Measurements from ENCODE around the gene TMEM179B.

TMEM179B gene

GRCh38 chr11:62774407-62774806, 12.8 kb upstream of the TMEM179B start:
- no peak for TF ChIP-seq GATA1 (IDR thresholded peaks at IDR 0.05; ENCODE audit: low read depth, low read length)
- no peak for TF ChIP-seq POLR2A (IDR thresholded peaks at IDR 0.05; ENCODE audit: low read length)
- DNase-seq: no peak

GRCh38 chr11:62775646-62776045, 11.6 kb upstream of the TMEM179B start:
- DNase-seq: no peak
- TF ChIP-seq POLR2A (IDR thresholded peaks at IDR 0.05; ENCODE audit: low read length) (no peak), GATA1 (IDR thresholded peaks at IDR 0.05; ENCODE audit: low read depth, low read length) (no peak)

GRCh38 chr11:62777389-62777788, 9.8 kb upstream of the TMEM179B start:
- no peak for DNase-seq

GRCh38 chr11:62778441-62778840, 8.8 kb upstream of the TMEM179B start:
- TF ChIP-seq GATA1 (IDR thresholded peaks at IDR 0.05; ENCODE audit: low read depth, low read length) (no peak), POLR2A (IDR thresholded peaks at IDR 0.05; ENCODE audit: low read length) (no peak)
- DNase-seq: no peak

More at GRCh38 chr11:62777389-62777788, 9.8 kb upstream of the TMEM179B start:
- TF ChIP-seq POLR2A (IDR thresholded peaks at IDR 0.05; ENCODE audit: low read length): no peak
- no peak for TF ChIP-seq GATA1 (IDR thresholded peaks at IDR 0.05; ENCODE audit: low read depth, low read length)

GRCh38 chr11:62782753-62783152, 4.4 kb upstream of the TMEM179B start:
- TF ChIP-seq POLR2A (IDR thresholded peaks at IDR 0.05; ENCODE audit: low read length) (no peak), GATA1 (IDR thresholded peaks at IDR 0.05; ENCODE audit: low read depth, low read length) (no peak)
- DNase-seq: peak; percentile 29 to 53

- TF ChIP-seq GATA1 (IDR thresholded peaks at IDR 0.05; ENCODE audit: low read depth, low read length) (no peak), POLR2A (IDR thresholded peaks at IDR 0.05; ENCODE audit: low read length) (no peak)
- peak; percentile 91 to 95 for DNase-seq
Measured at GRCh38 chr11:62786318-62787004, 741 bp upstream of the TMEM179B start.

- no peak for DNase-seq
- TF ChIP-seq POLR2A (IDR thresholded peaks at IDR 0.05; ENCODE audit: low read length) (no peak), GATA1 (IDR thresholded peaks at IDR 0.05; ENCODE audit: low read depth, low read length) (no peak)
Measured at GRCh38 chr11:62788991-62789390, 1.8 kb downstream of the TMEM179B start.

GRCh38 chr11:62789576-62789975, 2.4 kb downstream of the TMEM179B start:
- no peak for DNase-seq
- TF ChIP-seq GATA1 (IDR thresholded peaks at IDR 0.05; ENCODE audit: low read depth, low read length) (no peak), POLR2A (IDR thresholded peaks at IDR 0.05; ENCODE audit: low read length) (no peak)

GRCh38 chr11:62791501-62792201, 4.4 kb downstream of the TMEM179B start, which contains the start of gene TMEM223:
TMEM223 (minus strand) TSS chr11:62792006; CDS start chr11:62791994, 12 bp downstream.
- TF ChIP-seq POLR2A (IDR thresholded peaks at IDR 0.05; ENCODE audit: low read length): peak; percentile 87
- TF ChIP-seq GATA1 (IDR thresholded peaks at IDR 0.05; ENCODE audit: low read depth, low read length): no peak
- DNase-seq: peak; percentile 87 to 91

GRCh38 chr11:62792202-62792575, 5.0 kb downstream of the TMEM179B start:
- TF ChIP-seq GATA1 (IDR thresholded peaks at IDR 0.05; ENCODE audit: low read depth, low read length) (no peak), POLR2A (IDR thresholded peaks at IDR 0.05; ENCODE audit: low read length) (no peak)
- peak in 1 of 2 experiments; percentile 59 for DNase-seq

- DNase-seq: no peak
- no peak for TF ChIP-seq POLR2A (IDR thresholded peaks at IDR 0.05; ENCODE audit: low read length)
- no peak for TF ChIP-seq GATA1 (IDR thresholded peaks at IDR 0.05; ENCODE audit: low read depth, low read length)
Measured at GRCh38 chr11:62794201-62794775, 7.1 kb downstream of the TMEM179B start.

GRCh38 chr11:62796281-62796680, 9.1 kb downstream of the TMEM179B start:
- no peak for DNase-seq
- no peak for TF ChIP-seq GATA1 (IDR thresholded peaks at IDR 0.05; ENCODE audit: low read depth, low read length)
- no peak for TF ChIP-seq POLR2A (IDR thresholded peaks at IDR 0.05; ENCODE audit: low read length)

- no peak for DNase-seq
- TF ChIP-seq GATA1 (IDR thresholded peaks at IDR 0.05; ENCODE audit: low read depth, low read length): no peak
- TF ChIP-seq POLR2A (IDR thresholded peaks at IDR 0.05; ENCODE audit: low read length): no peak
Measured at GRCh38 chr11:62799486-62799885, 12.3 kb downstream of the TMEM179B start.

- DNase-seq: no peak
Measured at GRCh38 chr11:62801071-62801470, 13.9 kb downstream of the TMEM179B start.

More at GRCh38 chr11:62801071-62801470, 13.9 kb downstream of the TMEM179B start:
- TF ChIP-seq POLR2A (IDR thresholded peaks at IDR 0.05; ENCODE audit: low read length): no peak
- no peak for TF ChIP-seq GATA1 (IDR thresholded peaks at IDR 0.05; ENCODE audit: low read depth, low read length)
